KMS-11 (cell line): ENCODE results near the gene EGLN2.
"Not testable (repeated sequence)": the region's sequence is repeated elsewhere in the genome, so short reads cannot be mapped to it uniquely, and the experiment has no call there.

Experiments used
- H2AFZ ChIP-seq: fragments of 200-600 bp; sonication (generic); 2 replicates; pipeline ENCODE4 v1.6.1; 2016; ENCODE audit warnings: antibody characterized with exemption, mixed run types, low read depth
- H3K27ac ChIP-seq: fragments of 200-600 bp; sonication (generic); 2 replicates; pipeline ENCODE4 v1.6.1; 2016; ENCODE audit warnings: mild to moderate bottlenecking, mixed run types
- H3K27me3 ChIP-seq: fragments of 200-600 bp; sonication (generic); 2 replicates; pipeline ENCODE4 v1.6.1; 2017; ENCODE audit warnings: mild to moderate bottlenecking, low read depth, mixed run types, moderate library complexity; ENCODE audit not compliant: insufficient read depth
- H3K36me3 ChIP-seq: fragments of 200-600 bp; sonication (generic); 2 replicates; pipeline ENCODE4 v1.6.1; 2017; ENCODE audit warnings: mild to moderate bottlenecking, mixed run types; ENCODE audit not compliant: insufficient read depth
- H3K4me1 ChIP-seq: fragments of 200-600 bp; sonication (generic); 2 replicates; pipeline ENCODE4 v1.6.1; 2016; ENCODE audit warnings: mild to moderate bottlenecking, low read depth, mixed run types; ENCODE audit not compliant: poor library complexity, severe bottlenecking
- H3K4me2 ChIP-seq: fragments of 200-600 bp; sonication (generic); 2 replicates; pipeline ENCODE4 v1.7.0; 2016; ENCODE audit warnings: mild to moderate bottlenecking, mixed run types
- H3K4me3 ChIP-seq: fragments of 200-600 bp; sonication (generic); IDR thresholded peaks from 2 replicates; pipeline ENCODE4 v1.6.1; 2017; ENCODE audit warnings: low read depth, low read length, mixed read lengths; ENCODE audit not compliant: insufficient read depth
- H3K79me2 ChIP-seq: fragments of 200-600 bp; sonication (generic); 2 replicates; pipeline ENCODE4 v1.6.1; 2016; ENCODE audit warnings: low read depth, mixed run types; ENCODE audit not compliant: insufficient read depth
- H3K9ac ChIP-seq: fragments of 200-600 bp; sonication (generic); 2 replicates; pipeline ENCODE4 v1.6.1; 2016; ENCODE audit warnings: mild to moderate bottlenecking, mixed run types
- H4K20me1 ChIP-seq: fragments of 200-600 bp; sonication (generic); 2 replicates; pipeline ENCODE4 v1.6.1; 2016; ENCODE audit warnings: mild to moderate bottlenecking, mixed run types; ENCODE audit not compliant: insufficient read depth
- CTCF ChIP-seq: fragments of 200-600 bp; sonication (generic); conservative IDR thresholded peaks from 2 replicates; pipeline ENCODE4 v1.6.1; 2017; ENCODE audit warnings: low read depth, mild to moderate bottlenecking, antibody characterized with exemption, low read length, moderate library complexity, mixed read lengths

EGLN2 gene

GRCh38 chr19:40783711-40784110 lies 15.3 kb upstream of the EGLN2 start:
- no peak overlapping the region for H3K4me3 ChIP-seq
- no peak overlapping the region for H3K27ac ChIP-seq
- no peak for TF ChIP-seq CTCF
- no peak overlapping the region for H2AFZ ChIP-seq
- H3K9ac ChIP-seq, result no peak overlapping the region
- no peak overlapping the region for H3K4me2 ChIP-seq
- no peaks in the 10 kb centered on the region for H3K36me3 ChIP-seq
- no peaks in the 10 kb centered on the region for H4K20me1 ChIP-seq
- H3K4me1 ChIP-seq, result no peaks in the 10 kb centered on the region
- no peaks in the 10 kb centered on the region for H3K27me3 ChIP-seq
- H3K79me2 ChIP-seq, result no peaks in the 10 kb centered on the region

GRCh38 chr19:40784146-40784545 lies 14.8 kb upstream of the EGLN2 start:
- H2AFZ ChIP-seq, H3K4me2 ChIP-seq, H3K27ac ChIP-seq, H4K20me1 ChIP-seq, H3K27me3 ChIP-seq, H3K4me3 ChIP-seq, H3K4me1 ChIP-seq, H3K79me2 ChIP-seq, H3K36me3 ChIP-seq, H3K9ac ChIP-seq: not testable (repeated sequence)

- no peak for TF ChIP-seq CTCF
Observed at GRCh38 chr19:40785526-40785925, 13.5 kb upstream of the EGLN2 start.

GRCh38 chr19:40786060-40787037 lies 12.6 kb upstream of the EGLN2 start:
- no peaks in the 10 kb centered on the region for H4K20me1 ChIP-seq
- no peak overlapping the region for H3K9ac ChIP-seq
- no peak for TF ChIP-seq CTCF
- no peaks in the 10 kb centered on the region for H3K27me3 ChIP-seq
- no peak overlapping the region for H3K4me3 ChIP-seq
- H2AFZ ChIP-seq, result no peak overlapping the region
- H3K27ac ChIP-seq, result no peak overlapping the region
- no peak overlapping the region for H3K4me2 ChIP-seq
- H3K36me3 ChIP-seq, result no peaks in the 10 kb centered on the region
- no peaks in the 10 kb centered on the region for H3K4me1 ChIP-seq
- no peaks in the 10 kb centered on the region for H3K79me2 ChIP-seq

More at GRCh38 chr19:40785526-40785925, 13.5 kb upstream of the EGLN2 start:
- no peak overlapping the region for H3K4me3 ChIP-seq
- H3K4me2 ChIP-seq, result no peak overlapping the region
- H3K4me1 ChIP-seq, result no peaks in the 10 kb centered on the region
- no peak overlapping the region for H3K27ac ChIP-seq
- H4K20me1 ChIP-seq, result no peaks in the 10 kb centered on the region
- no peak overlapping the region for H2AFZ ChIP-seq
- no peaks in the 10 kb centered on the region for H3K36me3 ChIP-seq
- H3K79me2 ChIP-seq, result no peaks in the 10 kb centered on the region
- no peak overlapping the region for H3K9ac ChIP-seq
- no peaks in the 10 kb centered on the region for H3K27me3 ChIP-seq

- no peaks in the 10 kb centered on the region for H3K4me1 ChIP-seq
- no peak overlapping the region for H3K4me3 ChIP-seq
- no peaks in the 10 kb centered on the region for H3K27me3 ChIP-seq
- H3K36me3 ChIP-seq, result no peaks in the 10 kb centered on the region
- no peak overlapping the region for H3K27ac ChIP-seq
- H4K20me1 ChIP-seq, result no peaks in the 10 kb centered on the region
- H2AFZ ChIP-seq, result no peak overlapping the region
- TF ChIP-seq CTCF, result no peak
- no peaks in the 10 kb centered on the region for H3K79me2 ChIP-seq
- no peak overlapping the region for H3K4me2 ChIP-seq
- no peak overlapping the region for H3K9ac ChIP-seq
Observed at GRCh38 chr19:40791349-40791748, 7.6 kb upstream of the EGLN2 start.
